GM13976 (cell line): ENCODE results near the gene SIGLEC10.
A peak's percentile ranks its signal among the peaks of the same experiment; 100 is the strongest.

Source experiments
- DNase-seq: peaks from one replicate; pipeline ENCODE4 v3.0.0; 2012; ENCODE audit warnings: low spot score
- in situ Hi-C: fragments of 300-500 bp; cut with MboI; formaldehyde crosslinking; loops from one replicate; pipeline ENCODE4 v1.12.0; 2022; ENCODE audit warnings: low sequenced_read_pairs, mixed read lengths, inconsistent platforms; ENCODE audit not compliant: unreplicated experiment
- TF ChIP-seq, protein P1 (sequence below): IDR thresholded peaks from 2 replicates; pipeline ENCODE4 v1.5.1; 2012; ENCODE audit warnings: borderline replicate concordance, mild to moderate bottlenecking; ENCODE audit not compliant: insufficient read depth; ENCODE audit errors: extremely low read depth, missing control alignments, control extremely low read depth

The SIGLEC10 gene

GRCh38 chr19:51396175-51396574, 21.3 kb downstream of the SIGLEC10 start:
- TF ChIP-seq, protein P1, sequence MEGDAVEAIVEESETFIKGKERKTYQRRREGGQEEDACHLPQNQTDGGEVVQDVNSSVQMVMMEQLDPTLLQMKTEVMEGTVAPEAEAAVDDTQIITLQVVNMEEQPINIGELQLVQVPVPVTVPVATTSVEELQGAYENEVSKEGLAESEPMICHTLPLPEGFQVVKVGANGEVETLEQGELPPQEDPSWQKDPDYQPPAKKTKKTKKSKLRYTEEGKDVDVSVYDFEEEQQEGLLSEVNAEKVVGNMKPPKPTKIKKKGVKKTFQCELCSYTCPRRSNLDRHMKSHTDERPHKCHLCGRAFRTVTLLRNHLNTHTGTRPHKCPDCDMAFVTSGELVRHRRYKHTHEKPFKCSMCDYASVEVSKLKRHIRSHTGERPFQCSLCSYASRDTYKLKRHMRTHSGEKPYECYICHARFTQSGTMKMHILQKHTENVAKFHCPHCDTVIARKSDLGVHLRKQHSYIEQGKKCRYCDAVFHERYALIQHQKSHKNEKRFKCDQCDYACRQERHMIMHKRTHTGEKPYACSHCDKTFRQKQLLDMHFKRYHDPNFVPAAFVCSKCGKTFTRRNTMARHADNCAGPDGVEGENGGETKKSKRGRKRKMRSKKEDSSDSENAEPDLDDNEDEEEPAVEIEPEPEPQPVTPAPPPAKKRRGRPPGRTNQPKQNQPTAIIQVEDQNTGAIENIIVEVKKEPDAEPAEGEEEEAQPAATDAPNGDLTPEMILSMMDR: no peak
- no peak for DNase-seq
- in situ Hi-C loops: no loop called here

- TF ChIP-seq, protein P1: no peak
- in situ Hi-C loops: no loop called here
- peak; percentile 93 for DNase-seq
Measured at GRCh38 chr19:51394050-51394836, 23.2 kb downstream of the SIGLEC10 start.

GRCh38 chr19:51392701-51393100, 24.7 kb downstream of the SIGLEC10 start:
- TF ChIP-seq, protein P1: no peak
- in situ Hi-C loops: no loop called here
- no peak for DNase-seq

DNA sequence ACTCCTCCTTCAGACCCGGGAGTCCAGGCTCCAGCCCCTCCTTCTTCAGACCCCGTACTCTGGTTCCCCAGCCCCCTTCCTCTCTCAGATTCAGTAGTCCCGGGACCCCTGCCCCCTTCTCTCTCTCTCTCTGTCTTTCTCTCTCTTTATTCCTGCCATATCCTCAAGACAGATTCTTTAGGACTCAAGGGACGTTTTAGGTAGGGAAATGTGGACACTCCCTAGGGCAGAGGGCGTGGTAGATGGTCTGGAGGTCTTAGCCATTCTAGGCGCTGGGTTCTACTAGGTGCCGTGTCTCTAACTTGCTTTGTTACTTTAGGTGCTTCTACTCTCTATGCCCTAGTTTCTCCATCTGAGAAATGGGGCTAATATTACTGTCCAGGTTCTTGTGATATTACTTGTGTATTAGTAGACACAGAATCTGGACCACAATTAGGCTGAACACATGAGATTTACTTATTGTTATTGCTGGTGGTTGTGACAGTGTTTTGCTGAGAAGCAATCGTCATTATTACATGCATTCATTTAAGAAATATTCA, 26.3 kb downstream of the SIGLEC10 start:
- TF ChIP-seq, protein P1: no peak
- in situ Hi-C loops: no loop called here
- DNase-seq: no peak

- in situ Hi-C loops: no loop called here
- no peak for DNase-seq
- TF ChIP-seq, protein P1: no peak
Measured at GRCh38 chr19:51389143-51389542, 28.3 kb downstream of the SIGLEC10 start.

DNA sequence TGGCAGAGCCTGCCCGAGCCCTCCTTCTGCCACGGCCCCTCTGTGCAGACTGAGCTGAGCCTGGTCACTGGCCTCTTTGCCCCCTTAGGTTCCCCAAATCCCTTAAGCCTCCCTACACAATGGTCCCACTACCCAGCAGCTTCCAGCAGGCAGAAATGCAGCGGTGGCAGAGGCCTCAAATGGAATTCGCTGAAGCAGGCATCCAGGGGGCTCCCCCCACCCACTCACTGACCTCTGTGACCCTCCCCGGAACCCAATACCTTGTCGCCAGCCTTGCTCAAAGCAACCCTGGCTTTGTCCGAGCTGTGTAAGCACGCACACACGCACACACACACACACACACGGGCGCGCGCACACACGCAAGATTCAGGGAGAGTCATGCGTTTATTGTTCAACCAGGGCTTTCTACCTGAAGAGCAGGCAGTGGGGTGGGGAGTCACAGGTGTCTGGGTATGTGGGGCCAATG, 29.5 kb downstream of the SIGLEC10 start, which contains the start of gene LIM2:
TSS of gene LIM2 (minus strand) at position 51 of the 466 bp plus-strand sequence. CDS start 531 bp downstream, outside the sequence.
- TF ChIP-seq, protein P1: no peak
- in situ Hi-C loops: no loop called here
- no peak for DNase-seq
